ENCODE results near the gene RBP5.

The RBP5 gene

DNA sequence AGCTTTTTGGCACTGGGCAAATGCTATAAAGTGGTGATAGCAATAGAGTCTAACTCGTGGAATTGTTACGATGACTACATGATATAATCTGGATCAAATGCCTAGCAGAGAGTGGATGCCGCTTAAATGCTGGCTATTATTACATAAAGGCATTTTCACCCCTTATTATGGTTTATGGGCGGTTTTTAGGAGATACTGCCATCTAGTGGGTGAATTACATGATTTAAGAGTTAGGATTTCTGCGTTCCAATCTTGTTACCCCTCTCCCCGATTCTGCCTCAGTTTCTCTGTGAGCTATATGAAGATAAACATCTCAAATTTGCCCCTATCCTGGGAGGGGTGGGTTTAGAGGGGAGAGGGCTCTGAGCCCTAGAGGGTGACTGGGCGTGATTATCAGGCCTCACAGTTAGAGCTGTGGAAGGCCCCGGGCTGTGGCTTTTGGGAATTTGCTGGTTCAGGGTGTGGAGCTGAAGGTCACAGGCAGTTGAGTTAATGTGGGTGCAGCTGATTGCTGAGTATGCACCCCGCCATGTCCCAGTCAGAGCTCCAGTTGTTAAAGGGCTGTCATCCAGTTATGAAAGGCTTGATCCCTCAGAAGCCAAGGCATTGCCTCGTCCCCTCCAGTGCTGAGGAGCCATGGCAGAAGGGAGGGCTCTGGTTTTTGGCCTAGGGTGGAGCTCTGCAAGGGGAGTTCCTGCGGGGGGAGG is 15.9 kb upstream of the RBP5 start:
- DNase-seq = peak; percentile 17

DNA sequence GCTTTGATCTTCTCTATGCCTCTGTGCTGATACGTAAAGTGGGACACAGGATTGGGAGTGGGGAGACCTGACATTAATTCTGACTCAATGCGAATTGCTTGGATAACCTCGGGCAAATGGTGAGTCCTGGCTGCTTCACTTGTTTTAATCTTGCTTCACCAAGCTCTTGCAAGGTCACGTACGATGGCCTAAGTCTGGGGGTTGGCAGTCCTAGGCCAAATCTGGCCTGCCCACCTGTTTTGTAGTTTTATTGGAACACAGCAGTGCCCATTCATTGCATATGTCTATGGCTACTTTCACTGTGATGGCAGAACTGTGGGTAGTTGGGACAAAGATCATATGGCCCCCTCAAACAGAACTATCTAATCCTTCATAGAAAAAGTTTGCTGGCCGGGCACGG is 14.9 kb upstream of the RBP5 start:
- DNase-seq = no peak

DNA sequence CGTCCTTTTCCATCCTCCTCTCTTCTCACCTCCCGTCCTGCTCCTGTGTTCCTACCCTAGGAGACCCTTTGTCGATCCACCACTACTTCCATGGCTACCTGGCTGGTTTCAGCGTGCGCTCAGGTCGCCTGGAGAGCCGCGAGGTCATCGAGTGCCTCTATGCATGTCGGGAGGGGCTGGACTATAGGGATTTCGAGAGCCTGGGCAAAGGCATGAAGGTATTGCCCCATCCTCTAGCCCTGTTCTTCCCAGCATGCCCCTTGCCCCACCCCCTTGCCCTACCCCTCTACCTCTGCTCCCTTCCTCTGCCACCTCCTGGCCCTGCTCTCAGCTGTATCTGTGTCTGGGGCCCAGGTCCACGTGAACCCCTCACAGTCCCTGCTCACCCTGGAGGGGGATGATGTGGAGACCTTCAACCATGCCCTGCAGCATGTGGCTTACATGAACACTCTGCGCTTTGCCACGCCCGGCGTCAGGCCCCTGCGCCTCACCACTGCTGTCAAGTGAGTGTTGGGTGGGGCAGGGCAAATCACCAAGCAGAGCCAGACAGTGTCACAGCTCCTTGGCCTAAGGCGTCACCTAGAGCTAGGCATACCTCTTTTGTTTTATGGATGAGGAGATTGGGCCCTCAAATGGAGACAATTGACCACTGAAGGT is 14.2 kb upstream of the RBP5 start:
- DNase-seq = no peak

DNA sequence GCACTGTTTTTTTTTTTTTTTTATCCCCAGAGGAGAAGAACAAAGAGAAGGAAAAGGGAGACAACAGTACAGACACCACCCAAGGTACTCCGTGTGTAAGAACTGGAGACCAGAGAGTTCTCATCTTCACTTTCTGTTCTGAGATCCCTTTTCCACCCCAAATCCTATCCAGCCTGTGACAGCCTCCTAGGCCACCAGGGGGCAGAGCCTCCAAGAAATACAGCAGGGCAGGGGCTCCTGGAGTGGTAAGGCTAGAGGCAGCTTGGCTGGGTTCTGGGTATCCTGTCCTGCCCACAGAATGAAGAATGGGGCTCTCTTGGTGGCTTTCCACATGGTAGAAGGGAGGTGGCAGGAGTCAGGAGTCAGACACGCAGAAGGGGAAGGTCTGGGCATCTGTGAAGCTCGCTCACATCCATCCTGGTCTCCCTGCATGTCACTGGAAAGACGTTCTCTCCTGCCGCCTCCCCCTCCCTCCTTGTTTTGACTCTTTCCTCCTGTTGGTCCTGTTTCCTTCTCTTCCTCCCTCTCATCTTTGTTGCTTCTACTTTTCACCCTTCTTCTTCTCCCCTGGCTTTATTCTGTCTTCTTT is 13.5 kb upstream of the RBP5 start:
- no peak for DNase-seq

DNA sequence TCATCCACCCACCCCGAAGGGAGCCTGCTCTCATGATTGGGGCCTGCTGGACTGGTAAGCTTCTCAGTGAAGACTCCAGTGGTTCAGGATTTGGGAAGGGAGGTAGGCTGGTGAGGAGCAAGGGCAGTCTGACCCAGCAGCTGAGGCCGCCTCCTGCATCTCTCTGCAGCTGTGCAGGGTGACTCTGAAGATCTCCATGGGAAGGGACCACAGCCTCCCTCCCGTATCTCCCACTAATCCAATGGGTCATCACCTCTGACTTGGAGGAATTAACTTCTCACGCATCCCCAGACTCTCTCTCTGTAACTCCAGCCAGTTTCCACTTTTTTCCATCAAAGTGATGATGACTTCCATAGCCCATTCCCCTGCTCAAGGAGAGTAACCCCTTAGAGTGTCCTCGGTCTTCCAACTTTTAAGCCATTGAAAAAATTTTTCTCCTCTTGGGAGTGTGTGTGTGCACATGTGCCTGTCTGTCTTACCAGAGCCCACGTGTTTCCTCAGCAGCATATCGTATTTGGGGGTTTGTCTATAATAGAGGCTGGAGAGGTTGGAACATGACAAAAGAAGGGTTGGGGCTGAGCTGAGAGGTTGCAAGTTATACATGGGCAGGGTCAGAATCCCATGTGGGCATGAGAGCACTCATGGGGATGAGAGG is 12.8 kb upstream of the RBP5 start:
- DNase-seq = no peak

DNA sequence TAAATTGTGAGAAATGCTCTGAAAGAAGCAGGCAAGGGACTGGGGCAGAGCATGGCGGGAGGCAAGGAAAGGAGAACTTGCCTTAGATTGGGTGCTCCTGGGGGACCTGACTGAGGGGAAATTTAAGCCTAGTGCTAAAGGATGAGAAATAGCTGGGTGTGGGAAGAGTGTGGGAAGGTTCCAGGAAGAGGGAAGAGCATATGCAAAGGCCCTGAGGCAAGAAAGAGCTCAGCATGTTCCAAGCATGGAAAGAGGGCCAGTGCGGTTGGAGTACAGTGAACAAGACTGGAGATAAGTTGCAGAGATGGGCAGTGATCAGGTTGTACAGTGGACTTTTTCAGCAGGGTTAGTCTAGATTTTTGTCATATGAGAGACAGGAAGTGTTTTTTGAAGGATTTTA is 10.5 kb upstream of the RBP5 start:
- DNase-seq = no peak

DNA sequence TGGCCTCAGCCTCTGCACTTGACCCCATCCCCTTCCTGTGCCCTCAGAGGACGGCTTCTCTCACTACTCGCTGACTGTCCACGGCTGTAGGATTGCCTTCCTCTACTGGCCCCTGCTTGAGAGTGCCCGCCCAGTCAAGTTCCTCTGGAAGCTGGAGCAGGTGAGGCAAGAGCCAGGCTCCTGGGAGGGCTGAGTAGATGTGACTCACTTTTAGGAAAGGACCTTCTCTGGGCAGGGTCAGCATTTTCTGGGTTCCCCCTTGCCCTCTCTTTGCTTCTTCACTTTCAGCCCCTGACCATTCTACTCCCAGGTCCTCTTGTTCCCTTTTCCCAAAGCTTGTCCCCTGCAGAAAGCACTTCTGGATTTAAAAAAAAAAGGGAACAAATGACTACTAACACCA is 9.2 kb upstream of the RBP5 start:
- no peak for DNase-seq

DNA sequence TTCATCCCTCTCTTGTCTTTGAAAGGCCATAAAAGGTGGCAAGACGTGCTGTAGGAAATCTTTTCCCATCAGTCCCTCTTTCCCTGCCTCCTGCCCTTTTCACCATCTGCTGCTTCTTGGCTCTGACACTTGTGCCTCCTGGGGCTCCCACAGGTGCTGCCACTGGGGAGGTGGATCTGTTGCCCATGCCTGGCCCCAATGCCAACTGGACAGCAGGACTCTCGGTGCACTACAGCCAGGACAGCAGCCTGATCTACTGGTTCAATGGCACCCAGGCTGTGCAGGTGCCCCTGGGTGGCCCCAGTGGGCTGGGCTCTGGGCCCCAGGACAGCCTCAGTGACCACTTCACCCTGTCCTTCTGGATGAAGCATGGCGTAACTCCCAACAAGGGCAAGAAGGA is 8.0 kb upstream of the RBP5 start:
- no peak for DNase-seq

DNA sequence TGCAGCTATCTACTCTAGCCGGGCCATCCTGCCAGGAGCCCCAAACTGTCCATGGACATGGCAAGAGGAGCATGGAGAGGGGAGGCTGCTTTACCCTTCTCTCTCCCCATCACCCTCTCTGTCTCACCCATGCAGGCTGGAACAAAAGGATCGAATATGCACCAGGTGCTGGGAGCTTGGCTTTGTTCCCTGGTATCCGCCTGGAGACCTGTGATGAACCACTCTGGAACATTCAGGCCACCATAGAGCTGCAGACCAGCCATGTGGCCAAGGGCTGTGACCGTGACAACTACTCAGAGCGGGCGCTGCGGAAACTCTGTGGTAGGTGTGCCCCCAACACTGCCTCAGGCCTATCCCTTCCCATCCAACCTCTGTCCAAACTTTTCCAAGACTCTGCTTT is 7.4 kb upstream of the RBP5 start:
- no peak for DNase-seq

DNA sequence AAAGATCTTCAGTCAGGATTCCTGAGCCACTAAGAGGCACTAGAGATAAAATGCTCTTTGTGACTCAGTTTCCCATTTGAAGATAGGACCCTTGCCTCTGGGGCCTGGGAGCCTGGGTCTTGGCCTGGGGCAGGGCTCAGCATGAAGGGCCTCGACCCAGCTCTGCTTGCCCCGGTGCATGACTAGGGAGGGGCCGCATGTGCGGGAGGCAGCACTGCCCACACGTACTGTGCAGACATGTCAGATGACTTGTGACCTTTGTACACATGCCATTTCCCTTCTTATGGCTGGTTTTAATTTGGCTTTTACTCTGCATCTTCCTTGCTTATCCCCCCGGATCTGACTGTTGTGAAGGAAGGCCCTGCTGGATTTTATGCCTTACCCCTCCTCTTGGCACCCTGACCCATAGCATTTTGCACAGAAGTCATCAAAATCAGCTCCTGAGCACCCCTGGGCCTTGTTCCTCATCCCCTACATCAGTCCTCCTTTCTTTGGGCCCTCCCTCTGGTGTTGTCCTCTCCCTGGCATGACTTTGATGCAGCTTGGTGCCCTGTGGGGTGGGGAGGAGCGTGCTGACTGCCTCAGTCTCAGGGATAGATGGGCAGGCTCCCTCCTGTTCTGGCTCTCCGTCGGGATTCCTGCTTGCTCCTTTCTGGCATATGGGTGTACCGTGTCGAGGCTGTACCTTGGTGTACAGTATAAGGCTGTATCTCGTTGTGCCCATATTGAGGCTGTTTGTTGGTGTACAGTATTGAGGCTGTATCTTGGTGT is 5.9 kb upstream of the RBP5 start:
- no peak for DNase-seq

DNA sequence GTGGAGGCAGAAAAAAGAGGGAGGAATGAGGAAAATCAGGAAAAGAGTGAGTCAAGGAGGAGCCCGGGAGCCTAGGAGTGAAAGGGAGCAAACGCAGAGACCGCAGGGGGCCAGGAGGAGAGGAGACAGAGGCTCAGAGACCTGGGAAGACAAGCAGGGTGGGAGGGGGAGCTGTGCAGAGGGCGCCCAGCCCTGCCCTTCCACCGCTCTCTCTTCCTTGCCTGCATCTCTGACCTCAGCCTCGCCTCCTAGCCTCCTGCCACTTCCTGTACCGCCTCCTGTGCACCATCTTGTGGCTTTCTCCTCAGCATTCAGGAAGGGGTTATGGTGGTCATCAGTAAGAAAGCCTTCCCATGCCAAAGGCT is 2.8 kb upstream of the RBP5 start:
- no peak for DNase-seq

DNA sequence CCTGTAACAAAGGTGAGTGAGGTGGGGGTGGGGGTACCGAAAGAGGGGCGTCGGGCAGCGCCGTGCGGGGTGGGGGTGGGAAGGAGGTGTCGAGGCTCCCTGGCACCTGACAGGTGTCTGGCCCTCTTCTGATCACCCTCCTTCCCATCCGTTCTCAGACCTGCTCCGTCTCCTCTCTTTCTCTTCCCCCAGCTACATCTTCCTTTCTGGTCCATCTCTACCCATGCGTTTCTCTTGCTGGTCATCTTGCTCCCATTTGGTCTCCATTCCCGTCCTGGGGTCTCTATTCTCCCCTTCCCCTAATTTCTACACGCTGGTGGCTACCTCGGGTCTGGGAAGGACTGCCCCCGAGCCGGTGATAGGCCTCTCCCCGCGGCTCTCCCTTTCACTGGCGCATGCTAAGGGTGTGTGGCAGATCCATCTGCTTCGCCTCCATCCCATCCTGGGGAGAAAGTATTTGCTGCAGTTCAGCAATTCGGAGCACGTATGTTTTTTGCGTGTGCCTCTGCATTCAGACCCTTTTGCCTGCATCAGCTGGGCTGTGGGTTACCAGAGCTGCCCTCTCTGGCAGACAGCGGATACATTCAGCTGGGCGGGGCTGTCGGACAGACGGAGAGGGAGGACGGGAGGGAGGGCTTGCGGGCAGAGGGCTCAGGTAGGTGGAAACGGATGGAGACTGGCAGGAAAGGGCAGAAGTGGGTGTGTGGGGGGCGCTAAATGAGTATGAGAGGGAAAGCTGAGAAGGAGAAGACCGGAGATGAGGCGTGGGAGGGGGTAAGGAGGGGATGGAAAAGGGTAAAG is 2.2 kb upstream of the RBP5 start:
- DNase-seq = no peak

DNA sequence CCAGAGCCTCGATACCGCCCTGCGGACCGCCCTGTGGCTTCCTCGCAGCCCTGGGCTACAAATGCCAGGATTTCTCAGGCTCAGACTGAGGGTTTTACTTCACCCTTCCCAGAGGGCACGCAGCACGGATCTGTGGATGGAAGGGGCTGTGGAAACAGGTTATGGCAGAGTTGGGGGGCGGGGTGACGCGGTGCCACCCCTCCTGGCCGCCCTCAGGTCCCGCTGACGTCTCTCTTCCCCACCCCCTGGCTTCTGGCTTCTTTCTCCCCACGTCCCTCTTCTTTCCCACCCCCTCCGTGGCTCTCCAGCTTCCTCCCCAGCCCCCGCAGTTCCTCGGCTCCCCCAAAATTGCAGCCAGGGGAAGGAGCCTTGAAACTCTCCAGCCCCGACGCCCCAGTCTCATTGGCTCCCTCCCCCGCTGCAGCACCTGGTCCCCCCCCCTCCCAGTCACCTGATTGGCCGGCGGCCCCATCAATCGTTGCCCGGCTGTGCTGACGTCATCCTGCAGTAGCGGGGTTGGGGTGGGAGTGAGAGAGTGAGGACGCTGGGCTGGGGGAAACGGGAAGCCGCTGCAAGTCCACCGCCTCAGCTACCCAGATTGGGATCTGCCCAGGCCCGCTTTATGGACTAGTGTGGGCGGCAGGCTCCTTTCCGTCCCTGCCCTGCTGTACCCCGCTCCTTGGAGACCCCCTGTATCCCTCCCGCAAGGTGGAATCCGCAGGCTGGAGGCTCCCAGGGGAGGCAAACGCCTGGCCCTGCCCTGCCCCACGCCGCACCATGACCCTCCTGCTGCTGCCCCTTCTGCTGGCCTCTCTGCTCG is 1.4 kb upstream of the RBP5 start, which contains the start of gene CLSTN3:
TSS of gene CLSTN3 (plus strand) at position 500 of the 820 bp plus-strand sequence. CDS start at position 778, 278 bp downstream.
- peak; percentile 59 for DNase-seq

DNA sequence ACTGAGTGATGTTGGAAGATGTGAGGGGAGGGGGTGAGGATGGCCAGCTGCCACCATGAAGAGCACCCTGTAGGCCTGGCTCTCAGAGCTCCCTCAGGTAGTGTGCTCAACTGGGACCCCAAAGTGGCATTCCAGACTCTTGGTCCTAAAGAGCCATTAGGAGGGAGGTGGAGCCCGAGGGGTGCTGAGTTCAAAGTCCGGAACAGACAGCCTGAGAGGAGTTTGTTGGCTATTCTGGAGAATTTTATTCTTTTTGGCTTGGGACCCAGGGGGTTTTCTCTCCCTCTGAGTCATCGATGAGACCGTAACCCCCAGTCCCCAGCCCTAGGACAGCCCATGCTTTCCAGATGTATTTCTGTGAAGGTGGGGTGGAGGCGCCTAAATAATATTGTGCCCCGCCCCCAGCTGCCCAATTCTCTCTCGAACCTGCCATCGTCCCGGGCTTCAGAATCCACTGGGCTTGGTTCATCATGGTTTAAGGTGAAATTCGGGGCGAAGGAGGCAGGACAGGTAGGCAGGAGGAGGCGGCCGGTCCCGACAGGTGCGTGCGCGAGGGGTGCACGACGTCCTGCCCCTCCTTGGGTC is 690 bp upstream of the RBP5 start:
- DNase-seq = no peak

DNA sequence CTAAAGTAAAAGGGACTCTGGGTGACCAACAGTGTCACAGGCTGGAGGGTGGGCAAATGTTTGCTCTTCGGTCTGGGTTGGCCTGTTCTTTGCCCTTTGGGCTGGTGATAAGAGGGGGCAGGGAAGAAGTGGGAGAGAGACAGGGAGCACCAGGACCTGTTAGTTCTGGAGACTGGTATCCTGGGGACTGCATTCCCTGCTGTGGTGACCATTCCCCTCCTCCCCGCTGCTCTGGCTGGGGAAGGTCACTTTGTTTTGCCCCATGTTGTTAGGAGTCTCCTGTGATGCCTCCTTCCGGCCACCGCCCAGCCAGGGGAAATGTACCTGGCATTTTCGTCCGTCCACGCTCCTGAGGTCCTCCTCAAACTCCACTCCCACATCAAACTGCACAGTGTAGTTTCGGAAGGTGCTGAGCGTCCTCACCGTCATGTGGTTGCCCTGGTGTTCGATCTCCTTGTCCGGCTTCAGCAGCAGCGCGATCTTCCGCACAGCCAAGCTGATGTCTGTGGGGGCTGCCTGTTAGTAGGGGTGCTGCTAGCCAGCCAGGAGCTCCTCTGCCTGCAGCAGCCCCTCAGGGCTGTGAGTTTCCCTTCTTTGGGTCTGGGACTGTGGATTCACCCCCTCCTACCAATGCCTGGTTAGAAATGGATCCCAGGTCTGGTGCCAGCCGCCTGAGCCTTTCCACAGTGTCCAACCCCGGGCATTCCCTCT is 618 bp downstream of the RBP5 start:
- no peak for DNase-seq

DNA sequence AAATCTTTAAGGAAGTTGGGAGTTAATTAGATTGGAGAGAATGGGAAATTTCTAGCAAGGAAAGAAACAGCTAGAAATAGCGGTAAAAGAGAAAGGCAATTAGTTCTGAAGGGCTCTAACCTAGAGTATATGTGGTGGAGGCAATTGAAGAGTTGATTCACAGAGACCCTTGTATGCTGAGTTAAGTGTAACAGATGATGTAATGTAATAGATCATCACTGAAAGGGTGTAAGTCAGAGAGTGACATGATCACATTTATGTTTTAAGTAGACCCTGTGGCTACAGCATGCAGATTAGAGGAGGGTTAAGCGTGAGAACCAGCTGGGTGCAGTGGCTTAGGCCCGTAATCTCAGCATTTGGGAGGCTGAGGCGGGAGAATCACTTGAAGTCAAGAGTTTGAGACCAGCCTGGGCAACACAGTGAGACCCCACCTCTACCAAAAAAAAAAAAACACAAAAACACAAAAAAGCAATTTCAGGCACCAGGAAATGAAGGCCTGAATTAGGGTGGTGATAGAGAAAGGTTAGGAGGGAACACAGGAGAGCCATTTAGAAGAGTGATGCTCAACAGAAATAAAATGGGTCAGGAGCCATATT is 3.0 kb downstream of the RBP5 start:
- no peak for DNase-seq

DNA sequence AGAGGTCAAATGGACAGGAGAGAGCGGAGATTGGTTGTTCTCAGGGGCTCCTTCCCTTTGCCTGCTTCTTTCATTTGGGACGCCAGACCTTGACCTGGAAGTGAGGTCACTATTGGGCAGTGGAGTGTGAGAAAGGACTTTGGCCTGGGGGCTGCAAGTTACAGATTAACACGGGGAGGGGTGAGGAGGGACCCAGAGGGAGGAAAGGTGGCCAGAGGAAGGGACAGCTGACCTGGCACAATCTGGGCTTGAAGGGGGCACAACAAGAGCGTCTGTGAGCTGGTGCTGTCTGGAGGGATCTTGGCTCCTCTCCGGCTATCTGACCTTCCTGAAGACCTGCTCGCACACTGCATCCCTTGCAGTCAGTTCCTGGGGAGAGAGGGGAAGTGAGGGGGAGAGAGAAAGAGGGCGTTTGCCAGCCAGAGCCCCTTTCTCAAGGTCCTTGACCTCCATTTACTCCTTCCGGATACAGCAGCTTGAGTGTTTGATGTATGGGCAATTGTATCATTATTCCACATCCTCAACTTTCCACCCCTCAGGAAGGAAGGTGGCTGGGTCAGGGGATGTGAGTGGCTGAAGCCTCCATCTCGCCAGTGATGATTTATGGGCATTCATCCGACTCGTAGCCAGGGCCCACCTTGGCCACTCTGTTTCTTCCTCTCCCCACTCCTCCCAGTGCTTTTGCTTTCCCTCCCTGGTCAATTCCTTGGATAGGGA is 4.7 kb downstream of the RBP5 start:
- DNase-seq = no peak

DNA sequence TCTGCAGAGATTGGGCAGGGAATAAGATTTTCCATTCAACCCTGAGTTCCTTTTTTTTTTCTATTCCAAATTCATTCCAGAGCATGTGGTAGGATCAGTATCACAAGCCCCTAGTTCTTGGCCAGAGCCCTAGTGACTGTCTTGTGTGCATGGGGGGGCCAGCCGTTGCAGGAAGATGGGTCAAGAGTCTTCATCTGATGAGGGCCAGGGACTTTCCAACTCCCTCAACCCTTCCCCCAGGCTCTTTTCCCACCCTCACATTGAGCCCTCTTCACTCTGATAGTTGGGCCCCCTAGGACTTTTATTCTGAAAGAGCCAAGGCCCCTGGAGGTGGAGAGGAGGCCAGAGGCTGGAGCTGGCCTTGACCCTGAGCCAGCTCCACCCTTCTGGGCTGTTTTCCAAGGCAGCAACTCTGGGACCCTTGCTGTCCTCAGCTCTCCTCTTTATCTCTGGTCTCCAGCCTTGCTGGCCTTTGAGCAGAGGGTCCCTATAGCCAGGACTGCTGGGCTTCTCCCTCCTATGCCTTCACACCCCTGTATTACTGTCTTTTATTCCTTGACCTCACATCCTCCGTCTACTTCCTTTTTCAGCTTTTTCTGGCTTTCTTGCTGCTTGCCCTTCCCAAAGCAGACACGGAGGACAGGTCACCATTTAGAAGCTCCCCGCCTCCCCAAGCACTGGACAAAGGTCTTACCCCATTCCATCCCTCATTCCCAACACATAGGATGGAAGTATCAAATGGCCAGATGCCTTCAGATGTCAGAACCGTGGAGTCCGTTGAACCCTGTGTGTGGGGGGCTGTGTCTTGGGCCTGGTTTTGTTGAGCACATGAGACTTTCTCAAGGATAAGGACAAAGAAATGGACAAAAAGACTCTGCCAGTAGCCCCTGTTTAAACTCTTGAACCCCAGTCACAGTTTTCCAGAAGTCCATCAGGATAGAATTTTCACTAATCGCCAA is 5.6 kb downstream of the RBP5 start:
- no peak for DNase-seq

Data from NCI-H446 treated with DMSO at 0.1 percent for 48 hours (cell line).